GM20000 (cell line): ENCODE measurements around the gene ACSS2.

Experiments
- DNase-seq: peaks from one replicate; pipeline ENCODE4 v3.0.0; 2012; ENCODE audit warnings: low spot score
- TF ChIP-seq, protein P1 (sequence below): IDR thresholded peaks from 2 replicates; pipeline ENCODE4 v1.5.1; 2012; ENCODE audit warnings: mild to moderate bottlenecking, control low read depth; ENCODE audit errors: extremely low read depth, missing control alignments

ACSS2 gene

GRCh38 chr20:34964486-34964885 is 88.1 kb downstream of the ACSS2 start:
- TF ChIP-seq, protein P1, sequence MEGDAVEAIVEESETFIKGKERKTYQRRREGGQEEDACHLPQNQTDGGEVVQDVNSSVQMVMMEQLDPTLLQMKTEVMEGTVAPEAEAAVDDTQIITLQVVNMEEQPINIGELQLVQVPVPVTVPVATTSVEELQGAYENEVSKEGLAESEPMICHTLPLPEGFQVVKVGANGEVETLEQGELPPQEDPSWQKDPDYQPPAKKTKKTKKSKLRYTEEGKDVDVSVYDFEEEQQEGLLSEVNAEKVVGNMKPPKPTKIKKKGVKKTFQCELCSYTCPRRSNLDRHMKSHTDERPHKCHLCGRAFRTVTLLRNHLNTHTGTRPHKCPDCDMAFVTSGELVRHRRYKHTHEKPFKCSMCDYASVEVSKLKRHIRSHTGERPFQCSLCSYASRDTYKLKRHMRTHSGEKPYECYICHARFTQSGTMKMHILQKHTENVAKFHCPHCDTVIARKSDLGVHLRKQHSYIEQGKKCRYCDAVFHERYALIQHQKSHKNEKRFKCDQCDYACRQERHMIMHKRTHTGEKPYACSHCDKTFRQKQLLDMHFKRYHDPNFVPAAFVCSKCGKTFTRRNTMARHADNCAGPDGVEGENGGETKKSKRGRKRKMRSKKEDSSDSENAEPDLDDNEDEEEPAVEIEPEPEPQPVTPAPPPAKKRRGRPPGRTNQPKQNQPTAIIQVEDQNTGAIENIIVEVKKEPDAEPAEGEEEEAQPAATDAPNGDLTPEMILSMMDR, result no peak
- no peak for DNase-seq

- no peak for DNase-seq
- TF ChIP-seq, protein P1, result no peak
Observed at GRCh38 chr20:34965051-34965450, 88.6 kb downstream of the ACSS2 start.

DNA sequence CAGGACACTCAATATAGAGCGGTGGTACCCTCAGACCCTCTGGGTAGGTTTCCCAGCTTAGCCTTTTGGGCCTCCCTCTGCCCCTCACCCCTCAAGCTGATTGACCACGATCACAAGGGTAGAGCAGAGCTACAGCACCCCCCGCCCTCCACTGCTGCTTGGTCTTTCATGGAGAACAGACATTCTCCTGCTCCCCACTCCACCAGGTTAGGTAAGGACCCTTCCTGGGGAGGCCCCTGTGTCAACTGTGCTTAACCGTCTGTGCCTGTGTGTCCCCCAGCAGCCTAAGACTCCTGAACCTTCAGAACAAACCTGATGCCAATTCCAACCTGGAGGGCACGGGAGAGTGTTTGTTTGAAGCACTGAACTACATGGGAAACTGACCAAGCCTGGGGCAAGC is 91.0 kb downstream of the ACSS2 start:
- DNase-seq, result no peak
- TF ChIP-seq, protein P1, result no peak

DNA sequence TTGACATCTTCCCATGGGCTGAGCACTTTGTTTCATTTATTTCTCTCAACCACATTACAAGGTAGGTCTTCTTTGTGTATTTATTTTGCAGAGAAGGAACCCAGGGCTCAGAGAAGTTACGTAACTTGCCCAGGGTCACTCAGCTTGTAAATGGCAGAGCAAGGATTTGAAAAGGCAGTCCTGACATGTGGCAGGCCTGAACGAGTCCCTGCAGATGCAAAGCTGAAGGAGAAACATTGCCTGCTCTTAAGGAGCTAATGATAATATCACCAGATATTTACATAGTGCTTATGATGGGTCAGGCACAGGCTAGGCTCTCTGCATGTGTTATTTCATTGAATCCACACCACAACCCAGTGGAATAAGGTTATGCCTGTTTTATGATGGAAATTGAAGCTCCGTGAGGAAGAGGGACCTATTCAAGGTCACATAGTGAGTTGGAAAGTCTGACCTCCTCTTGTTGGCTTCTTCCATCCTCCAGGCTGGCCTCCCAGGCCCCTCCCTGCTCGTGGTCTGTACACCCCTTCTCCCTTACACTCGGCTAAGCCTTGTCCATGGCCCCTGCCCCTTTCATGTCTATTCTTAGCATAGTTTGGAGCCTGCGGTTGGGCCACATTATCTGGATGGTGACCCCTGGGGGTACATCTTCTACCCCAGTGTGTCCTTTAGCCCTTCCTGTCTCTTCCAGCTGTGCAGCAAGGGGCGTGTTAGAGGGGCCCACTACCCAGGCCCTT is 91.8 kb downstream of the ACSS2 start:
- TF ChIP-seq, protein P1, result no peak

GRCh38 chr20:34970193-34970840 is 93.9 kb downstream of the ACSS2 start:
- DNase-seq, result no peak
- TF ChIP-seq, protein P1, result no peak

More for the DNA sequence above, 91.8 kb downstream of the ACSS2 start:
- DNase-seq, result no peak

- TF ChIP-seq, protein P1, result no peak
- no peak for DNase-seq
Observed at GRCh38 chr20:34970846-34971560, 94.6 kb downstream of the ACSS2 start.
